MM.1S (cell line): Measurements from ENCODE around the gene PROC.

Experiments
- CTCF ChIP-seq: fragments of 300-600 bp; sonication (generic); IDR thresholded peaks from 2 replicates; pipeline ENCODE4 v1.5.1; 2016; ENCODE audit warnings: antibody characterized with exemption, low read length, mixed read lengths
- EZH2phosphoT487 ChIP-seq: fragments of 300-600 bp; sonication (generic); IDR thresholded peaks from 2 replicates; pipeline ENCODE4 v1.6.1; 2018; ENCODE audit warnings: antibody characterized with exemption, low read length

- TF ChIP-seq CTCF (no peak), EZH2phosphoT487 (no peak)
Measured at GRCh38 chr2:127392828-127393578, 25.2 kb upstream of the PROC start.
